WI38 (cell line): Measurements from ENCODE around the gene ZC2HC1B.

Experiments used
- H3K4me3 ChIP-seq: 2 replicates; pipeline ENCODE4 v1.5.1; 2011; ENCODE audit warnings: low read depth, mild to moderate bottlenecking, control low read depth, low read length
- TF ChIP-seq, protein P1 (sequence below): IDR thresholded peaks from 2 replicates; pipeline ENCODE4 v1.5.1; 2012; ENCODE audit warnings: low read depth, mild to moderate bottlenecking, control low read depth, low read length

ZC2HC1B gene

DNA sequence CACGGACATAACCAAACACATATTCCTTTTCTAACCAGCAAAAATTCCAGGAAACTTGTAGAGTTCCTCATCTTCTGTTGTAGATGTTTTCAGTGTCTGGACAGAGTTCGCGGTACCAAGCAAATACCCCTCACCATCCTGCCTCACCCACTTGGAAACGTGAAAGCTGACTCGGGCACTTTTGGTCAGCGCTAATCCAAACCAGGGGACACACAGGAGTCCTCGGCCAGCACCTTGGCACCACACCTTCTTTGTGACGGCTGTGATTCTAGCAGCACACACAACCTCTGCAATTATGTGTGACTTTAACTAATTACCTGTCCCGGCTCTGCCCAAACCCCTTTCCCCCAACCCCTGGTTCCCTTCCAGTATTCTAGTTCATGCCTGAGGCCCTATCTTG lies 85.7 kb downstream of the ZC2HC1B start:
- H3K4me3 ChIP-seq: no peak overlapping the region
- TF ChIP-seq, protein P1, sequence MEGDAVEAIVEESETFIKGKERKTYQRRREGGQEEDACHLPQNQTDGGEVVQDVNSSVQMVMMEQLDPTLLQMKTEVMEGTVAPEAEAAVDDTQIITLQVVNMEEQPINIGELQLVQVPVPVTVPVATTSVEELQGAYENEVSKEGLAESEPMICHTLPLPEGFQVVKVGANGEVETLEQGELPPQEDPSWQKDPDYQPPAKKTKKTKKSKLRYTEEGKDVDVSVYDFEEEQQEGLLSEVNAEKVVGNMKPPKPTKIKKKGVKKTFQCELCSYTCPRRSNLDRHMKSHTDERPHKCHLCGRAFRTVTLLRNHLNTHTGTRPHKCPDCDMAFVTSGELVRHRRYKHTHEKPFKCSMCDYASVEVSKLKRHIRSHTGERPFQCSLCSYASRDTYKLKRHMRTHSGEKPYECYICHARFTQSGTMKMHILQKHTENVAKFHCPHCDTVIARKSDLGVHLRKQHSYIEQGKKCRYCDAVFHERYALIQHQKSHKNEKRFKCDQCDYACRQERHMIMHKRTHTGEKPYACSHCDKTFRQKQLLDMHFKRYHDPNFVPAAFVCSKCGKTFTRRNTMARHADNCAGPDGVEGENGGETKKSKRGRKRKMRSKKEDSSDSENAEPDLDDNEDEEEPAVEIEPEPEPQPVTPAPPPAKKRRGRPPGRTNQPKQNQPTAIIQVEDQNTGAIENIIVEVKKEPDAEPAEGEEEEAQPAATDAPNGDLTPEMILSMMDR: no peak

DNA sequence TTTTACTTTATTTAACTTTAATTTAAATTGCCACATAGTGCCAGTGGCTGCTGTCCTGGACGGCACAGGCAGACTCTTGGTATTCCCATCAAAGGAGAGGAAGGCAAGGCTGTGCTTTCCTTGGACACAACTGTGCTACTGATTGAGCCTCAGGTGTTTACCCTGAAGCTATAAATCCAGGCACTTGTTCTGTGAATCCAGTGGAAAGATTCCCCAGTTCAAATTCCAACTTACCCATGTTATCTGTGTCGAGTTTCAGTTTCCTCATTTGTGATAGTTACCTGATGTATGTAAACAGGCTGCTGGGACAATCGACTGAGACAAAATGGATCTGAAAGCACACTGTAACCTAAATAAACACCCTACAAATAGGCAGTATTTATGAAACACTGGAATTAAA lies 86.6 kb downstream of the ZC2HC1B start:
- TF ChIP-seq, protein P1: no peak
- no peak overlapping the region for H3K4me3 ChIP-seq

DNA sequence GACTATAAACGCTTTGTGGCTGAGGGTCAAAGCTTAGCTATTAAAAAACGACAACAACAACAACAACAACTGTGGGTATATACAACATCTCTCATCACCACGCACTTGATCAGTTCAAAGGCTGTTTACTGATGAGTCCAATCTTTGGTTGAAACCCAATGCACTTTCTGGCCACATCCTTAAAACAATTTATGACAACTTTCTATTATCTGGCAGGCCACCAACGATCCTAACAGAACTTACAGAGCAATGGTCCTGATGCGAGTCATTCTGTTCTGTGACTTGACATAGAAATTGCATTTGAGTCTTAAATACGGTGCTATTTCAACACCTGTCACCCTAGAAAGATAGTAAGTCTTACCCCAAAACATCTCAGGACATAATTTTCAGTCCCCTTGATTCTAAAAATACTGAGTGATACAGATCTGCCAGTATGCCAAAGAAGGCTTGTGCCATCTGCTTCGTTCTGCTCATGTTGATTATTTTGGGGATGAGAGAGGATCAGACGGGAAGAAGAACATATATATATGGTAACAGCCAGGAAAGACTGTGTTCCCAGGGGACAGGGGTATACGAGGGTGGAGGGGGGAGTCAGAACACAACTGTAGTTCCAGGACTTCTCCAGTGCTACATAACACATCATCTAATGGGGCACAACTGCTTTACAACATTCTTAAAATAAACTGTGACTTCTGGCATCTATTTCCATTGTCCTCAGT lies 87.9 kb downstream of the ZC2HC1B start:
- H3K4me3 ChIP-seq: no peak overlapping the region

DNA sequence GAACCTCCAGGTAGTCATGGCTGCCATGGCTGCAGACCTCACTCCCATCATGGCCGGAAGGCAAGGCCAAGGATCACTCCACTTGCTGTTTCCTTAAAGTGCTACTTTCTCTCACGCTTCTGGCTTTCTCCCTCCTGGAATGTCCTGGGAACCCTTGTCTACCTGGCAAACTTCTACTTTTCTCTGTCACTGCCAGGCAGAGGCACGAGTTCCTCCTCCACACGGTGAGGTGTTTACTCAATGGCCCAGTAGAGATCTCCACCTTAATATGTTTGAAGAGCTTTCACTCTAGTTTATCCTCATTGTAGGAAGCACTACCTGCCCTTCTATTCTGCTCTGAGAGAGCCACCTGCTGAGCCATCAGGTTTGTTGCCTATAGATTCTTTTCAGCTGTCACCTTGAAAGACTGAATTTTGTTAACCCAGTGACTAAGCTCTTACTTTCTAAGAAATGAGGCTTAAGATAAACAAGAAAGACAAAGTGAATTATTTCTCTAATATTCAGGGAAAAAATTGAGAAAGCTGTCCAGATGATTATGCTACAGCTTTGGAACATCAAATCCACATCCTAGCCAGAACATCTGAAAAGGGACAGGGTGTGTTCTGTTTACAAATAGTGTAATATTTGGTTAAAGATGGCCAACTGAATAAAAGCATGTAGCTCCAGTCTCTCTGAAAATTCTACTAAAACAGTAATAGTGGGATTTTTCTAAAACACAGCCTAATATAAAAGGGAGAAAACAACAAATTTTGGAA lies 88.8 kb downstream of the ZC2HC1B start:
- no peak overlapping the region for H3K4me3 ChIP-seq
- TF ChIP-seq, protein P1: no peak

More for the DNA sequence above, 87.9 kb downstream of the ZC2HC1B start:
- TF ChIP-seq, protein P1: no peak

DNA sequence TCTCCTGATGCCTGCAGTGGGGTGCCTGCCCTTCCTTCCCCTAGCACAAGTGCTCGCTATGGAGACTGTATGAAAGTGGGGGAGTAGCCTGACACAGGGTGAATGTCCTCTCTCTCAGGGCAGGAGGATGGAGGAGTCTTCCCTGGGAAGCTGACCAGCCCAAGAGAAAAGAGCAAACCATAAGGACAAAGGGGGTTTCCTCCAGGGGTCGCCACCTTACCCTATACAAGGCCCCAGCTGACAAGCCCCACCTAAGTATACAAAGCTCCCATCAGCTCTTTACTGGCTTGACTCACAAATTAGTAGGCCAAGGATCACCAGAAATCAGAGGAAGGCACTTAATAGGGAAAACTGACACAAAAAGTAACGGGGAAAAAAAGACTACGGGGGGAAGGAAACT lies 89.6 kb downstream of the ZC2HC1B start:
- TF ChIP-seq, protein P1: no peak
- no peak overlapping the region for H3K4me3 ChIP-seq

DNA sequence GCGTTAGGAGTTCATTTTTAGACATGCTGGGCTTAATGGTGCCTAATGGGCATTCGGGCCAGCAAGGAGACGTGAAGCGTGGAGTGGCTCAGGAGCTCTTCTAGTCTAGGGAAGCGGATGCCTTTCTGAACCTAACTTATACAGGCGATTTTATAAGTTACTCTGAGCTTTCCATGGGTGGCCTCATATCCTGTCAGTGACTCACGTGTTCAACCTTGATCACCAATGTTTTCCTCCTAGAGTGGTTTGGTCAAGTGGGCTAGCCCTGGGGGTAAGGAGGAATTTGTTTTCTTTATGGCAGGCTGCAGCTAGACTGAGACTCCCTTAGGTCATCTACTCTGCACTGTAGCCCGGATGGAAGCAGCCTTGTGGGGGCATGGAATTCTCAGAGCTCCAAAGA lies 91.7 kb downstream of the ZC2HC1B start:
- H3K4me3 ChIP-seq: no peak overlapping the region
- TF ChIP-seq, protein P1: no peak

DNA sequence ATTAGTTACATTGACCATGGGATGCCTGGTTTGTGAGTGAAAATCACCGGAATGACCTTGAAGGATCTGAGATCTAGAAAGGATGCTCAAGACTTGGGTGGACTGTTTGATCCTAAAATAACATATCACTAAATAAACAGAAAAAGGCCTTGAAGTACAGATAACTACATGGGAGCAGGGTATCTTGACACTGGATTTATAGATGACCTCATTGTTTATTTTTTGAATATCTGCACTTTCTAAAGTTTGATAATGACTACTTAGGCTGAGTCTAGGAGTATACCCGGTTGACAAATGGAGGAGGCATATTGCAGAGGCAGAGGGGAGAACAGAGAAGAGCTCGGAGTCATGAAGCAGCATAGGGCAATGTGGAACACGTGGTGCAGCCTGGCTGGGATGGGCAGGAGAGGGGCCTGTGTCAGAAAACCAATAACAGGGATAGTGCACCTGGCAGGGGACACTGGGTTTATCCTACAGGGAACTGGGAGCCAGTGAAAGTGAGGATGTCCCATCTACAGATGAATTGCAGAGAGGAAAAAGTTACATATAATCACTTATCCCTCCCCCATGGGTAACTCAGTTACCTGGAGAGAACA lies 93.5 kb downstream of the ZC2HC1B start:
- TF ChIP-seq, protein P1: no peak

More for the DNA sequence above, 93.5 kb downstream of the ZC2HC1B start:
- no peak overlapping the region for H3K4me3 ChIP-seq
